Astrocyte (in vitro differentiated cells and primary cell): Measurements from ENCODE around the gene KLF7.

ENCODE experiments used
- CTCF ChIP-seq: IDR thresholded peaks from 2 replicates; pipeline ENCODE4 v1.5.1; 2011; ENCODE audit warnings: low read depth, mild to moderate bottlenecking, inconsistent platforms, low read length, moderate library complexity; ENCODE audit not compliant: insufficient read depth
- EZH2 ChIP-seq: IDR thresholded peaks from 2 replicates; pipeline ENCODE4 v1.6.1; 2012; ENCODE audit warnings: mild to moderate bottlenecking, low read length, inconsistent platforms; ENCODE audit not compliant: insufficient read depth

GRCh38 chr2:207165121-207166038 lies at the start of gene KLF7:
- no peak for TF ChIP-seq CTCF
- TF ChIP-seq EZH2: no peak
